H1 (cell line): ENCODE data around the gene TXNRD2. TPM values are rescaled to one million over a fixed set of nuclear protein-coding genes. Genes with fewer than 3 reads are reported as not detected.

Source experiments
- ASH2L ChIP-seq: fragments of 200-600, 300-600 bp; sonication (generic); IDR thresholded peaks from one replicate; pipeline ENCODE4 v1.7.1; 2017; ENCODE audit warnings: low read length
- CEBPB ChIP-seq: IDR thresholded peaks from 2 replicates; pipeline ENCODE4 v1.6.1; 2012; ENCODE audit warnings: low read depth, low read length
- NRF1 ChIP-seq: IDR thresholded peaks from 2 replicates; pipeline ENCODE4 v1.6.1; 2011; ENCODE audit warnings: mild to moderate bottlenecking, low read depth, low read length, improper control_type of control experiment
- SIN3A ChIP-seq, 2 experiments: IDR thresholded peaks in 1 of 2; conservative IDR thresholded peaks in 1 of 2; 2 replicates each; pipeline ENCODE4 v1.6.1; 2011 to 2012; ENCODE audit warnings: low read length in 2 of 2, improper control_type of control experiment in 1 of 2, low read depth in 1 of 2, mild to moderate bottlenecking in 1 of 2
- SRF ChIP-seq: IDR thresholded peaks from 2 replicates; pipeline ENCODE4 v1.6.1; 2011; ENCODE audit warnings: mild to moderate bottlenecking, low read depth, low read length, moderate library complexity
- TBP ChIP-seq: IDR thresholded peaks from 2 replicates; pipeline ENCODE4 v1.6.1; 2011; ENCODE audit warnings: low read depth, low read length, improper control_type of control experiment
- YY1 ChIP-seq: IDR thresholded peaks from 2 replicates; pipeline ENCODE4 v1.6.1; 2011; ENCODE audit warnings: low read depth, mild to moderate bottlenecking, low read length
- polyA plus RNA-seq, 7 experiments: library from polyadenylated mRNA; depleted of rRNA in 3 of 7; stranded (reverse) in 5 of 7; unstranded in 2 of 7; fragments of >200 nt in 5 of 7; fragments of 200-250 nt in 2 of 7; gene quantifications; 1 replicate in 5 of 7; 2 replicates in 1 of 7; 4 replicates in 1 of 7; pipeline versions ENCODE4 v1.2.1 to v1.2.3, GENCODE V29; 2011 to 2013; ENCODE audit warnings: missing spikeins in 2 of 7, mixed read lengths in 2 of 7
- total RNA-seq: library from RNA; stranded (reverse); fragmentation: NEBNext Ultra II Directional; extraction: Animal tissue kit (Norgen Biotek cat#: 25700); gene quantifications from 2 replicates; pipeline ENCODE4 v1.2.1, GENCODE V29; 2021
- TF ChIP-seq, protein P1 (sequence below): fragments of 300-600 bp; sonication (generic); IDR thresholded peaks from 2 replicates; pipeline ENCODE4 v1.7.1; 2012; ENCODE audit warnings: low read length, moderate library complexity, mild to moderate bottlenecking, inconsistent platforms; ENCODE audit not compliant: insufficient replicate concordance

TXNRD2 gene
- total and polyA plus RNA-seq, 2 of the 8 experiments (the other 6 are each of a cell fraction or from before 2014, with no cell fraction given) = 14.8 to 21.9 TPM

DNA sequence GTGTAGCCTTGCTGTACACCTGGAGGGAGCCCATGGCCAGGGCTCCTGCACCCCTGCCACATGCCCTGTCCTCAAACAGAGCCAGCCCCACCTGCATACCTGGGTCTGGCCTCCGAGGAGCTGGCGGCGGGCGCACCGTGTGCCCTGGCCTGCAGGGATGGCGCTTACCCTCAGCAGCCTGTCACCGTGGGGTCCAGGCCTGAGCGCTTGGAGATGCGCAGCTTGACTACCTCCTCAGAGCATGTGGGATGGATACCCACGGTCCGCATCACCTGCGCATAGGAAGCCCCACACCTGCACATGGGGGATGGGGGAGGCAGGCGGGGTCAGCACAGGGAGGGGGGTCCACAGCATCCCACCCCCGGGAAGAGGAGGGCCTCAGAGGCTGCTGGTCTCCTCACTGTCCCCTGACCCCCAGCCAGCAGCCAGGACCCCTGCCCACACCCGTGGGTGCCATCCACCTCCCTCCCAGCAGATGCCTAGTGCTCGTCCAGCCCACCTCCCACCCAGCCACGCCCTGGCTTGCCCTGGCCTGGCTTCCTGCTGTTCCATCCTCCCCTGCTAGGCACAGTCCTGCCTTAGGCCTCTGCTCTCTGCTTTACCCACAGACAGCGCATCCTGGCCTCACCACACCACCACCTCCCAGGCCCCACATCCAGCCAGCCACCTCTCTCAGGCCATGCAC is 64.5 kb downstream of the TXNRD2 start (continued):
- TF ChIP-seq, protein P1, sequence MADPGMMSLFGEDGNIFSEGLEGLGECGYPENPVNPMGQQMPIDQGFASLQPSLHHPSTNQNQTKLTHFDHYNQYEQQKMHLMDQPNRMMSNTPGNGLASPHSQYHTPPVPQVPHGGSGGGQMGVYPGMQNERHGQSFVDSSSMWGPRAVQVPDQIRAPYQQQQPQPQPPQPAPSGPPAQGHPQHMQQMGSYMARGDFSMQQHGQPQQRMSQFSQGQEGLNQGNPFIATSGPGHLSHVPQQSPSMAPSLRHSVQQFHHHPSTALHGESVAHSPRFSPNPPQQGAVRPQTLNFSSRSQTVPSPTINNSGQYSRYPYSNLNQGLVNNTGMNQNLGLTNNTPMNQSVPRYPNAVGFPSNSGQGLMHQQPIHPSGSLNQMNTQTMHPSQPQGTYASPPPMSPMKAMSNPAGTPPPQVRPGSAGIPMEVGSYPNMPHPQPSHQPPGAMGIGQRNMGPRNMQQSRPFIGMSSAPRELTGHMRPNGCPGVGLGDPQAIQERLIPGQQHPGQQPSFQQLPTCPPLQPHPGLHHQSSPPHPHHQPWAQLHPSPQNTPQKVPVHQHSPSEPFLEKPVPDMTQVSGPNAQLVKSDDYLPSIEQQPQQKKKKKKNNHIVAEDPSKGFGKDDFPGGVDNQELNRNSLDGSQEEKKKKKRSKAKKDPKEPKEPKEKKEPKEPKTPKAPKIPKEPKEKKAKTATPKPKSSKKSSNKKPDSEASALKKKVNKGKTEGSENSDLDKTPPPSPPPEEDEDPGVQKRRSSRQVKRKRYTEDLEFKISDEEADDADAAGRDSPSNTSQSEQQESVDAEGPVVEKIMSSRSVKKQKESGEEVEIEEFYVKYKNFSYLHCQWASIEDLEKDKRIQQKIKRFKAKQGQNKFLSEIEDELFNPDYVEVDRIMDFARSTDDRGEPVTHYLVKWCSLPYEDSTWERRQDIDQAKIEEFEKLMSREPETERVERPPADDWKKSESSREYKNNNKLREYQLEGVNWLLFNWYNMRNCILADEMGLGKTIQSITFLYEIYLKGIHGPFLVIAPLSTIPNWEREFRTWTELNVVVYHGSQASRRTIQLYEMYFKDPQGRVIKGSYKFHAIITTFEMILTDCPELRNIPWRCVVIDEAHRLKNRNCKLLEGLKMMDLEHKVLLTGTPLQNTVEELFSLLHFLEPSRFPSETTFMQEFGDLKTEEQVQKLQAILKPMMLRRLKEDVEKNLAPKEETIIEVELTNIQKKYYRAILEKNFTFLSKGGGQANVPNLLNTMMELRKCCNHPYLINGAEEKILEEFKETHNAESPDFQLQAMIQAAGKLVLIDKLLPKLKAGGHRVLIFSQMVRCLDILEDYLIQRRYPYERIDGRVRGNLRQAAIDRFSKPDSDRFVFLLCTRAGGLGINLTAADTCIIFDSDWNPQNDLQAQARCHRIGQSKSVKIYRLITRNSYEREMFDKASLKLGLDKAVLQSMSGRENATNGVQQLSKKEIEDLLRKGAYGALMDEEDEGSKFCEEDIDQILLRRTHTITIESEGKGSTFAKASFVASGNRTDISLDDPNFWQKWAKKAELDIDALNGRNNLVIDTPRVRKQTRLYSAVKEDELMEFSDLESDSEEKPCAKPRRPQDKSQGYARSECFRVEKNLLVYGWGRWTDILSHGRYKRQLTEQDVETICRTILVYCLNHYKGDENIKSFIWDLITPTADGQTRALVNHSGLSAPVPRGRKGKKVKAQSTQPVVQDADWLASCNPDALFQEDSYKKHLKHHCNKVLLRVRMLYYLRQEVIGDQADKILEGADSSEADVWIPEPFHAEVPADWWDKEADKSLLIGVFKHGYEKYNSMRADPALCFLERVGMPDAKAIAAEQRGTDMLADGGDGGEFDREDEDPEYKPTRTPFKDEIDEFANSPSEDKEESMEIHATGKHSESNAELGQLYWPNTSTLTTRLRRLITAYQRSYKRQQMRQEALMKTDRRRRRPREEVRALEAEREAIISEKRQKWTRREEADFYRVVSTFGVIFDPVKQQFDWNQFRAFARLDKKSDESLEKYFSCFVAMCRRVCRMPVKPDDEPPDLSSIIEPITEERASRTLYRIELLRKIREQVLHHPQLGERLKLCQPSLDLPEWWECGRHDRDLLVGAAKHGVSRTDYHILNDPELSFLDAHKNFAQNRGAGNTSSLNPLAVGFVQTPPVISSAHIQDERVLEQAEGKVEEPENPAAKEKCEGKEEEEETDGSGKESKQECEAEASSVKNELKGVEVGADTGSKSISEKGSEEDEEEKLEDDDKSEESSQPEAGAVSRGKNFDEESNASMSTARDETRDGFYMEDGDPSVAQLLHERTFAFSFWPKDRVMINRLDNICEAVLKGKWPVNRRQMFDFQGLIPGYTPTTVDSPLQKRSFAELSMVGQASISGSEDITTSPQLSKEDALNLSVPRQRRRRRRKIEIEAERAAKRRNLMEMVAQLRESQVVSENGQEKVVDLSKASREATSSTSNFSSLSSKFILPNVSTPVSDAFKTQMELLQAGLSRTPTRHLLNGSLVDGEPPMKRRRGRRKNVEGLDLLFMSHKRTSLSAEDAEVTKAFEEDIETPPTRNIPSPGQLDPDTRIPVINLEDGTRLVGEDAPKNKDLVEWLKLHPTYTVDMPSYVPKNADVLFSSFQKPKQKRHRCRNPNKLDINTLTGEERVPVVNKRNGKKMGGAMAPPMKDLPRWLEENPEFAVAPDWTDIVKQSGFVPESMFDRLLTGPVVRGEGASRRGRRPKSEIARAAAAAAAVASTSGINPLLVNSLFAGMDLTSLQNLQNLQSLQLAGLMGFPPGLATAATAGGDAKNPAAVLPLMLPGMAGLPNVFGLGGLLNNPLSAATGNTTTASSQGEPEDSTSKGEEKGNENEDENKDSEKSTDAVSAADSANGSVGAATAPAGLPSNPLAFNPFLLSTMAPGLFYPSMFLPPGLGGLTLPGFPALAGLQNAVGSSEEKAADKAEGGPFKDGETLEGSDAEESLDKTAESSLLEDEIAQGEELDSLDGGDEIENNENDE = no peak
- no peak for TF ChIP-seq SIN3A (conservative IDR thresholded peaks at IDR 0.05 in 1 of 2, IDR thresholded peaks at IDR 0.05 in 1 of 2; ENCODE audit: low read depth in 1 of 2, low read length in 2 of 2)
- no peak for TF ChIP-seq SRF
- TF ChIP-seq TBP = no peak
- no peak for TF ChIP-seq CEBPB
- no peak for TF ChIP-seq NRF1
- no peak for TF ChIP-seq ASH2L
- TF ChIP-seq YY1 = no peak
